NCI-H345 treated with DMSO at 0.1 percent for 48 hours (cell line): ENCODE results near the gene IGSF21.

Source experiments
- DNase-seq: peaks from one replicate; lab custom pipeline; 2025; ENCODE audit not compliant: unreplicated experiment; lab: John Stamatoyannopoulos, UW

The IGSF21 gene

DNA sequence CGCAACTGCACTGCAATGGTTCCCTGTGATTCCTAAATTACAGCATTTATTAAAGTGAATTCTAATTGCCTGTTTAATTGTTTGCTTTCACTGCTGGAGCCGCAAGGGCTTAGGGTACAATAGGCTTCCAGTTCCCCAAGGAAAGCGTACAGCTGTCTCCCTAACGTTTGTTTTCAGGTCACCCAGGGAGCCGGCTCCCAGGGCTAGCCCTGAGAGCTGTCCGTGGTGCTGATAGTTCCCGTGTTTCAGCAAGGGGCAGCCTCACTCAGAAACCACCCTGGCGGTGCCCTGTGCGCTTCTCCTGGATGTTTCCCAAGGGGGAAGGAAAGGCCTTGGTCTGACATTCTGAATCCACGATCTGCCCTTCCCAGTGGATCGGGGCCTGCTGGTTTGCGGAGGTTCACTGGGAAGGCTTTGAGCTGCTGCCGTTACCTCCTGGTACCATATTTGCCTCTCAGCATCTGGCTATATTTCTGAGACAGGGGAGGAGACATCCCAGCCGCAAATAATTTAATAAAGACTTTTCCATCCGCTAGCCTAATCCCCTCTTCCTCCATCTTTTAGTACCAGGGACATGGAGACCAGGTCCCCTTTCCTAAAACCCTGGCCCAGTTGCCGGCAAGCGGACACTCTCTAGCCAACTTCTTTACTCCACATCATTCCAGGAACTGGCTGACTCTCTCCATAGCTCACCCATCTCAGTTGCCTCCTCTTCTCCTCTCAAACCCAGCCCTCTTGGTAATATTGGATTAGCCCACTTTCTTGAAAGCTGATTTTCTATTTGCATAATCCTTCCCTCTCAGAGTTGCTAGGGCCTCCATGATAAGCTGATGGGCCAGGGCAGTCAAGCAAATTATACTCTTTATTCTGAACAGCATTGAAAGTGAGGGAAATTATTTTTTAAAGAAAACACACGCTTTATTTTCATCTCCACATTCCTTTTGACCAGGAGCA, 149.0 kb downstream of the IGSF21 start:
- peak; percentile 45 for DNase-seq

DNA sequence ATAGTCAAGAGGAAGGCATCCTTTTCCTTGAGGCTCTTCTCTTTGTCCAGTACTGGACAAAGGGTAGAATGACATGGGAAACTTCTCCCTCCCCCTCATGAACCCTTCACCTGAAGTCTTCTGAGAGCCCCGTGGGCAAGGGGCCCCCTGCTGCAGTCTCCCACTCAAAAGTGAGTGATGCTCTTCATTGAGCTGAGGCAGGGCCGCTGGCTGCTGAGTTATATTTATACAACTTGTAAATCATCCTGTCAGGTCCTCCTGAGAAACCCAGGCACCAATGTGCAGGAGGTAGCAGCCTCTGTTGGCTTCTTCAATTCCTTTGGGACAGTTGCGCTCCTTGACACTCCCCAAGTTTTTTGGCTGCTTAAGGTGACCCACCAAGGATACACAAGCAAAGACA, 150.2 kb downstream of the IGSF21 start:
- no peak for DNase-seq

DNA sequence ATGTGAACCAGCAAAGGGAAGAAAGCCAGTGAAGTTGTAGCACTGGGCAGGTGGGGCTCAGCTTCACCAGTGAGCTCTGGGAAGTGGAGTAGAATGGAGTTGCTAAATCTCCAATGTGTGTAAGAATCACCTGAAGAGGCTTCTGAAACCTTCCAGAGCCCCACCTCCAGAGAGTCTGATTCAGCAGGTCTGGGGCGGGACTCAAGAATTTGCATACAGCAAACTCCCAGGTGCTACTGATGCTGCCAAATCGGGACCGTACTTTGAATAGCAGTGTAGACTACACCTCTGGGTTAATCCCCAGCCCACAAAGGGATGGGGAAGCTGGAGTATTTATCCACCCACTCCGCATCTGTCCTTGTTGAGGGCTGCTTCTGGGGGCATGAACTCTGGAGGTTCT, 154.3 kb downstream of the IGSF21 start:
- DNase-seq = no peak

DNA sequence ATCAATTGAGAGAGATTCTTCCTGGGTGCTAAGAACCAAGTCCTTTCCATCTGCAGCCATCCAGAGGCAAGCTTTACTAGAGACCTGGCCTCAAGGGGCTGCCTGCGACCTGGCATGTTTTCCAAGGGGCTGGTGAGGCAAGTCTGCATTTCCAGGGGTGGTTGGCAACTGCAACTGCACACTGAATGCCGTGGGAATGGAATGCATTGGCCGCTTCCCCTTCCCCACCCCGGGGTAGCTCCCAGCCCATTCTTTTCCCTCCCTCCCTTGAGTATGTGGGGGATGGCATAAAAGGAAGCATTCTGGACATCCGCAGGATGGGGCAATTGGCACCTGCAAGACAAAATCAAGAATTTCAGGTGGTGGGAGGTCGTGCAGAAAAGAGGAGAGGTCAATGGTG, 155.1 kb downstream of the IGSF21 start:
- no peak for DNase-seq

DNA sequence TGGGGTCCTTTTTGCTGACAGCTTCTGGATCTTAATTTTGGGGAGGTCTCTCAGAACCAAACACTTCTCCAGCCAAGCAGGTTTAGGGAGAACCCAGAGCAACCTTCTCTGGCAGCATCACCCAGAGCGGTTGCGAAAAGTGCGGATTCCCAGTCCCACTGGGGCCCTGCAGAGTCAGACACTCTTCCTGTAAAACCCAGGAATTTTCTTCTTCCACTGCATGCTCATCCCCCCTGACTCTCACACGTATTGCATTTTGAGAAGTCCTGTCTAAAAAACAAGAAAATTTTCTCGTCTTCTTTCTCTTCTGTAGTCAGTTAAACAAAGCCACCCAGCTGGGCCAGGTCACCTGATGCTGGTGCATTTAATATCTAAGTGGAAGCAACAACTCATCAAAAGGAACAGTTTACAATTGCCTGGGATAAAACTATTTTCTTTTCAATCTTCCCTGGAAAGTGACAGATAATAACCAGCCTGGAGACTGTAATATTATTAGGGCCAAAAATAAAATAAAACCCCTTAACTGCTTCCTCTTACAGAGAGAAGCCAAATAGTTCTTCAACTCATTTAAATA, 156.0 kb downstream of the IGSF21 start:
- DNase-seq = no peak

DNA sequence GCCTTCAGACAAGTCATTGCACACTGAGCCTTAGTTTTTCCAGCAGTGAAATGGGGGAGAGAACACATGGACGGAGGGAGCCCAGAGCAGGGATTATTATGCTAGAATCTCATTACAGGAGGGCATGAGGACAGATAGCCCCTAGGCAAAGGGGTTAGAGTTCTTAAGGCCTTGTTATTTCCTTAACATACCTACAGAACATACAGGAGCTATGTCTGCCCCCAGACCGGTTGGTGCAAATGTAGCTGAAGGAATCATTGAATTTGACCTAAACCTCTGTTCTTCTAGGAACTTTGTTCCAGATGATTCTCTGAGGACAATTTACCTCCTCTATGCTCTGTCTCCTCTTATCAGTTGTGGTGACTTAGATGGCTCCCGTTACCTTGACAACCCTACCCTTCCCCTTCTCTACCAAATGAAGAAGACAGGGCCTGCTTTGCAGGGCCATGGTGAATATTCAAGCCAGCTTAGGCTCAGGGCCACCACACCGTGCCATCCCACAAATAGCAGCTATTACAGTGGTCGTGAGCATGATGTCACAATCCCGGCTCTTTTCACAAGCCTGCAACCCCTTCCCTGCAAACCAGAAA, 156.9 kb downstream of the IGSF21 start:
- no peak for DNase-seq

DNA sequence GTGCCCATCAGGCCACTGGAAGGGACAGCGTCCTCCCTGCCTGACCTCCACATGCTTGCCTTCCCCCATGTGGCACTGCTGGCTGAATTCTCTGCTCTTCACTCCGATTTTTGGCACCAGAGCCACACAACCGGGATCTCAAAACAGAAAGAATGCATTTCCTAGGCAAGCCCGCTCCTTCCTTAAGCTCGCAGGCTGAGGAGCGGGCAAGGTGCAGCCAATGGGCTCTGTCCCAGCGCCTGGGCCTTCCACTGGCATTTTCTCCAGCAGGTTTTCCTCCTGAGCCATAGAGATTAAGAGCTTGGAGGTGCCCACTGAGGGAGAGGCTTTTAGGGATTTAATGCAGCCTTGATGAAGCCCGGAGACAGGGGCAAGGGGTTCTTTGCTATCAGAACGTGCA, 158.0 kb downstream of the IGSF21 start:
- no peak for DNase-seq

DNA sequence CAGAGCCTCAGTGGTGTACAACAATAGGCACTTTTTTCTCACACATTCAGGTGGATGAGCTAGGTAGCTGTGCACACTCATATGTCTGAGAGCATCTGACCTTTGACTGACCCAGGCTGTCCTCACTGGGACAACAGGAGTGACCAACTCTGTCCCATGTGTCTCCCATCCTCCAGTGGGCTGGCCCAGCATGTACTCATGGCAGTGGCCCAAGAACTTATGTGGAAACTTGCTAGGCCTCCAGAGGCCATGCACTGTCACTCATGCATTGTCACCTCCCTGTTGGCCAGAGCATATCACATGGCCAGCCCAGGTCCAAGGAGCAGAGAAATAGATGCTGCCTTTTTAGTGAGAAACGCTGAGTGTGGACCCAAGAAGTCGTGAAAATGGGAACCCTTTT, 158.8 kb downstream of the IGSF21 start:
- DNase-seq = no peak

DNA sequence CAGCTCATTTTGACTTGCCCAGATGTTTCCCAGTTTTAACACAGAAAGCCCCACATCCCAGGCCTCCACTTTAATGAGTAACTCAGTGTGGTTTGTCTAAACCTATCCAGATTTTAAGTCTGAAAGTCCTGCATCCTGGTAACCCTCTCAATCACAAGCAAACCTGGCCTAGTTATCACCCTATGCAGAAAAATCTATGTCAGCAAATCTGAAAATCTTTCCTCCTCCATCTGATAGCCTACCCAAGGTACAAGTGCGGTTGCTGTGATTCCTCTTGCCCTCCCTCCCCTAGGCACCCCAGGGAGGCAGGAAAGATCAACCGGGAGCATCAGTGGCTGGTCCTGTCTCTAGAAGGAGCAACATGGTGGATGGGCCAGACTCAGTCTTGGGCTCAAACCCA, 163.7 kb downstream of the IGSF21 start:
- no peak for DNase-seq

DNA sequence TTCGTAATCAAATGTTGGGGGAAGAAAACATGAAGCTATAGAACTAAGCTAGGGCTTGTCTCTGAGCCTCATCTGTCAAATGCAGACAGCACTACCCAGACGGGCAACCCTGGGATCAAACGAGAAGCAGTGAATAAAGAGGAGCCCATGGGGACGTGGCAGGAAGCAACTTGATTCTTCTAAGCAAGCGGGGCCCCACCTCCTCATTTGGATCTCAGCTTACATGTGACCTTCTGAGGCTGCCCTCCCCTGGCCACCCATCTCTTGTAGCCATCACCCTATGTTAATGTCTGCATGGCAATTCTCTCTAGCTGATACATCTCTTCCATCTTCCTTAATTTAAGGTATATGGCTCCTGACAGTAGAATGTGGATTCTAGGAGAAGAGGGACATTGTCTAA, 171.3 kb downstream of the IGSF21 start:
- no peak for DNase-seq

DNA sequence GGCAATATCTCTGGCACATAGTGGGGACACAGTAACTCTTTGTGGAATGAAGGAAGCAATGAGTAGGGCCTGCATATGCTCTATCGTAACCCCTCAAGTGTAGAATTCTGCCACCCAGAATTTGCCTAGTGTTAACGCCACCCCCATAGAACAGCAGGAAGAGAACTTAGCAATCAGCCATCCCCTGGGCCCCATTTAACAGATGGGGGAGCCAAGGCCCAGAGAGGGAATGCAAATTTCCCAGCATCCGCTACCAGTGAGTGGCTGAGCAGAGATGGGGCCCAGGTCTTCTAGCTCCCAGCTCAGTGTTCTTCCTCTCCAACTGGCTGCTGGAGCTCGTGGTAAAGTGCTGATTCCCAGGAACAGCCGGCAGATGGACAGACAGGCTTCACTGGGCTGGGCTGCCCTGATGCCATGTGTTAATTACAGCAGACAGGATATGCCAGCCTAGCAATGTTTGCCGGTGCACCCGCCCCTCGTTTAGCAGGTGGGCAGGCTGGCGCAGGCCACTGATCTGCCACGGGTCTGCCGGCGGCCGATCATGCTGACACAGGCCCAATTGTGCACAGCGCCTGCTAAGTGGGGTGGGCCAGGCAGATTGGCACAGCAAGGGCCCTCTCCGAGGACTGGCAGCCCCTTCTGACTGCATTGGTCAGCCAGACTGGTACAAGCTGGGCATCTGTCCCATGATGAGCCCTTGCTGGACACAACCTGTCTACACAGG, 171.9 kb downstream of the IGSF21 start:
- no peak for DNase-seq

DNA sequence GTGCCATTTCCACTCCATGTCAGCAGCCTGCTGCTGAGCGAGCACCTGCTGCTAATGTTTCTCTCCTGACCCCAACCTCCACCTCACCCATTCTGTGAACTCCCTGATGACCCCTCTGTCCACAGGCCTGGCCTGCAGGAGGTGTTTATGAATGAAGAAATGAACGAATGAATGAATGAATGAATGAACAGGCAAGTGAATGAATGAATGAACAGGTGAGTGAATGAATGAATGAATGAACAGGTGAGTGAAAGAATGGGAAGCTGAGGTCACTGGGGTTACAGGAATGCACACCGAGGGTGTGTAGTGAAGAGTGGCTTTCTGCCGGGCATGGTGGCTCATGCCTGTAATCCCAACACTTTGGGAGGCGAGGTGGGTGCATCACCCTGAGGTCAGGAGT, 173.4 kb downstream of the IGSF21 start:
- DNase-seq = no peak

DNA sequence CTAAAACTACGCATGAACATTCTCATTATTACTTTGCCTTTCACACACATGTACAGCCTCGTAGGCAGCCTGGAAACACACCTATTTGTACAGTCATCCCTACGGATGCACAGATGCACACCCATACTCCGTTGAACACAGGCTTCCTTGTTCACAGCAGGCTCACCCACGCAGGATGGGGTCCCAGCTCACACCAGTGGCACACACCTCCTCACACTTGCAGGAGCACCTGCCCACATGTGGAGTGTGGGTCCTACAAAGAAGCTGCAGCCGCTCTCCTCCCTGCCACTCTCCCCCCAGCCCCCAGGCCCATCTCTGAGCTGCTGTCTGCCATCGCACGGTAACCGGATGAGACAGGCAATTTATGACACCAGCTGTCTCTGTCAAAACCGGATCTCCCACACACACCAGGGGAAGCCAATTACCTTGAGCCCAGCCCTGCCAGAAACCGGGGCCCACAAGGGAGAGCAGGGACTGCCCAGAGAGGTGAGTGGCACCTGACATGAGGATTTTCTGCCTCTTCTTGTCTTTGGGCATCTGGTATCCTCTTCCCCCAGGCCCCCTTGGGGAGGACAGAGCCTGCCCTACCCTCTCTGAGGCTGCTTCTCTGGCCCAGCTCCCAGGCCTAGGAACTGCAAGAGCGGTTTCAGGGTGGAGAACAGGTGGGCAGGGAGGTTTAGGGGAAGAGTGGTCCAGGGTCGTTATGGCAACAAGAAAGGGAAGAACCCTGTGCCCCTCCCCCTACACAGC, 175.4 kb downstream of the IGSF21 start:
- peak; percentile 34 for DNase-seq

DNA sequence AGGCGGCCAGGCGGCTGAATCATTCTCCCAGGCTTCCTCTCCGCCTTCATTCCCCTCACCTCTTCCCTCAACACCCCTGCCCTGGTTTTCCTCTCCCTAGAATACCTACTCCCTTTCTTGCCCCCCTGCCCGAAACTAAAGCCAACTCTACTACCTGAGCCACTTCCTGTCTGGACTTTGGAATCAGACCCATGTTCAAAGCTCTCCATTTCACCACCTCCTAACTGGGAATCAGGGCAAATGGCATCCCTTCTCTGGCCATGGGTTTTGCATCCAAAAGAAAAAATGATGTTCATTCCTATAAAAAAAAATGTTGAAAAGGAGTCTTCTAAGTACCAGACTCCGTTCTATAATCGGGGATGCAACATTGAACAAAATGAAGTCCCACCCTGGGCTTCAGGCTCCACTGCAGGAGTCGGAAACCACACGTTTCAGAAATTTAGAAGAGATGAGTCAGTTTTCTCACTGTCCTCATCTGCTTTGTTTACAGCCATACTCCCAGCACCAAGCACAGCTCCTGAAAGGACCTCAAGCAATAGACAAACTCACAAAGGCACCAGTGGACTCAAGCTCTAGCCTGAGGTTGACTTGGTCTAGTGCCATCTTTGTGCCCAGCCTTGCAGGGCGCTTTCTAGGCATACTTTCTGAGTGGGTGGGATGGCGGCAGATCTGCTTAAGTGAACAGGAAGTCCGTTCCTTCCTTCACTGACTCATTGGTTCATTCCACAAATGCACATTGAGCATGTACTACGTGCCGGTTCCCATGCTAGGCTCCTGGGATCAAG, 176.2 kb downstream of the IGSF21 start:
- DNase-seq = no peak

DNA sequence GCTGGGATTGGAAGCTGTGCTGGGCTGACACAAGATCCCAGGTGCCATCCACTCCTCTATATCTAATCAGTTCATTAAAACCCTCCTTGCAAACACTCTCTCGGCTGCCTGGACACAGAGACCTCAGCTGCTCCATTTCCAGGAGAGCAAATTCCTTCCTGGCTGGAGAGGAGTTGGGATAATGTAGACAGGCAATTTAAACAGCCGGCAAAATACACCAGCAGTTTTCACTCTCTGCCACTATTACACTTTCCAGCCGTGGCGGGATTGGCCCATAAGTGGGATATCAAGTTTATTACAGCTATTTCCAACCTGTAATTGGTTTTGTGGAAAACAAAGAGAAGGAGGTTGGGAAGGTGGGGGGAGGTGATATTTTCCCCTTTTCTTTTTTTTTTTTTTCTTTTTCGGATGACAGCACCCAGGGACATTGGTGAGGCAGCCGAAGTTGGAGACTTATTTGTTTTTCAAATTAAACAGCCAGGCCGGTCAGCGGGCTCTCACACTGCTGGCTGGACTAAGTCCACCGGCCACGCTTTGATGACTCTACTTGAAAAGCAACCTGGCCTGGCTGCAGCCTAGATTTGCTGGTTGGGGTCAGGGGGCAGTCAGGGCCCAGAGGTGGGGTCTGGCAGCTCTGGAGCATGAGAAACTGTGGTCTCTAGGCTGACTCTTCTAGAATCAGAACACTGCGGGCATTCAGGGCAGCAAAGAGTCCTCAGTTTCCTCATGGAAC, 177.4 kb downstream of the IGSF21 start:
- DNase-seq = no peak

DNA sequence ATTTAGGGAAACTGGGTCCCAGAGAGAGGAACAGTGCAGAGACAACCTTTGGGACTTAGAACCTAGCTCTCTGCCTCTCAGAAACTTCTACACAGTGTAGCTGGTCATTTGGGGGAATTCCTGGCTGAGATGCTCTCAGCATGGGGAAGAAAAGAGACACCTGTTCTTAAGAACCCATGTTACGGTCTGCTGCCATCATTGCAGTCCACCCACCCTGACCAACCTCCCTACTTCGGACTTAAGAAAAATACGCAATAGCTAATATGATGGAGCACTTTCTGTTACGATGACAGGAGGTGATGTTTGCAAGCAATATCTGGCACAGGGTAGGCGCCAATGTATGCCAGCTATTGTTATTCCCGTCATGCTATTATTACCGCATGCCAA, 177.9 kb downstream of the IGSF21 start:
- DNase-seq = no peak

DNA sequence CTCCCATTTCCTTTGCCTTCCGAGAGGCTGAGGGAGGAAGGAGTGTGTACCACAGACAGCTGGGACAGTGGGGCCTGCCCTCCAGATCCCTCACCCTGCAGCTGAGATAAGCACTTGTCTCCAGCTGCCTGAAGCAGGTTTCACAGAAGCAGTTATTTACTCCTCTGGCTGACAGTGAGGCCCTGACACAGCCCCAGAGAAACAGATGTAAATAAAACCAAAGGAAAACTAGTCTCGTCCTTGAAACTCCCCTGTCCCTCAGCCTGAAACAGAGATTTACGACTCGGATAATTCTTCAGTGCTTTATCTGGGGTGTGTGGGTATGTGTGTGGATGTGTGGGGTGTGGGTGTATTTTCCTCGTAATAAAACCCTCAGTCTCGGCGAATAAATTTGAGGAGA, 181.1 kb downstream of the IGSF21 start:
- DNase-seq = no peak

DNA sequence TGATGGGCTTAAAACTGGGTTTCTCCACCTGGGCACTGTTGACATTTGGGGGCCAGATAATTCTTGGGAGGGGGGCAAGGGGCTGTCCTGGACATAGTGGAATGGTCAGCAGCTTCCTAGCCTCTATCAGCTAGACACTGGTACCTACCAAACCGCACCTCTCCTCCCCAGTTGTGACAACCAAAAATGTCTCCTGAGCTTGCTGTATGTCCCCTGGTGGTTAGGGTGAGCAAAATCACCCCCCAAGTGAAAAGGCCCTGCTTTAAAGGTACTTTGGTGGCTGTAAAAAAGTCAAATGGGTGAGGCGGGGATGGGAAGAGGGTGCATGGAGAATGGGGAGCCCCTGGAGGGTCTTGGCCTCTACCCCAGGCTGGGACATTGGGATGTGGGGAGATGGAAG, 182.0 kb downstream of the IGSF21 start:
- no peak for DNase-seq

DNA sequence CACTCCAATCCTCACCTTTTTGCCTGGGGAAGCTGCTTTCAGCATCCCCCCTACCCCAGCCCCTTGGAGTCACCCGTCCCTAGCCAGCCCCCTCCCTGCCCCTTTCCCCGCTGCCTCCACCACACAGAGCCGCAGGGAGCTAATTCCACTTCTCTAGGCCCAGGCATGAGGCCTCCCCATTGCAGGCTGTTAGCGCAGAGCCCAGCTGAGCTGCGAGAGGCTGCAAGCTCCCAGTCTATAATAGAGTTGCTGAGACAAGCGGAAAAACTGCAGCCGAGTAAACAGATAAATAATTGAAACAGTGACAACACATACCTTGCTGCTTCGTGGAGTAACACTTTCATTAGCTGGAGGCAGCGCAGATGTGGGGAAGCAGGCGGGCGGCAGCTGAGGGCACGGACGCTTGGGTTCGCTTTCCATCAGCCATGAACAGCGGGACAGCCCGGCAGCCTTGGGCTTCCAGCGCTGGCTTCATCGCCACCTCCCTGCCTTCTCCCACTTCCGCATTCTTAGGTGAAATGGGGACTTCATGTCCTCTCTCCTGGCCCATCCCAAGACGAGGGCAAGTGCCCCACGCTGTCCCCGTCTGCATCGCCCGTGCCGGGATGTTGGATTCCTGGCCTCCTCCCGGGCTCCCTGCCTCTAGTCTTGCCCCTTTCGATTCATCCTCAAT, 183.3 kb downstream of the IGSF21 start:
- DNase-seq = no peak
